SJSA1 (cell line): ENCODE measurements around the gene RAMP3. TPM values are rescaled to one million over a fixed set of nuclear protein-coding genes. Genes with fewer than 3 reads are reported as not detected.
"Not testable (repeated sequence)": the region's sequence is repeated elsewhere in the genome, so short reads cannot be mapped to it uniquely, and the experiment has no call there.

Experiments used
- DNase-seq, 2 experiments: peaks; one replicate each; pipeline ENCODE4 v3.0.0-alpha.2; 2015 to 2020; ENCODE audit warnings: low spot score in 2 of 2, low read depth in 1 of 2
- H3K27ac ChIP-seq: fragments of 250-450 bp; sonication (Bioruptor Pico); 2 replicates; pipeline ENCODE4 v1.5.1; 2020; ENCODE audit warnings: mild to moderate bottlenecking, moderate library complexity
- H3K27me3 ChIP-seq: fragments of 250-450 bp; sonication (Bioruptor Pico); replicated peaks from 2 replicates; pipeline ENCODE4 v1.5.1; 2020; ENCODE audit warnings: mild to moderate bottlenecking, moderate library complexity
- H3K36me3 ChIP-seq: fragments of 250-450 bp; sonication (Bioruptor Pico); 2 replicates; pipeline ENCODE4 v1.5.1; 2020; ENCODE audit warnings: mild to moderate bottlenecking
- H3K4me1 ChIP-seq: fragments of 250-450 bp; sonication (Bioruptor Pico); replicated peaks from 2 replicates; pipeline ENCODE4 v1.6.1; 2021; ENCODE audit warnings: mild to moderate bottlenecking
- H3K4me3 ChIP-seq: fragments of 250-450 bp; sonication (Bioruptor Pico); 2 replicates; pipeline ENCODE4 v1.5.1; 2020; ENCODE audit warnings: mild to moderate bottlenecking
- H3K9me3 ChIP-seq: fragments of 250-450 bp; sonication (Bioruptor Pico); replicated peaks from 2 replicates; pipeline ENCODE4 v1.5.1; 2020; ENCODE audit warnings: mild to moderate bottlenecking
- total RNA-seq: library from RNA; depleted of rRNA; stranded (reverse); fragments of >200 nt; shearing (Covaris generic); gene quantifications from 2 replicates; pipeline ENCODE4 v1.2.3, GENCODE V29; 2014

RAMP3 gene
- total RNA-seq, 1 experiment from 2014 or later: not detected

GRCh38 chr7:45155357-45155900 is 2.2 kb upstream of the RAMP3 start:
- no peaks in the 10 kb centered on the region for H3K36me3 ChIP-seq
- H3K27ac ChIP-seq: no peak overlapping the region
- no peak for DNase-seq
- no peak overlapping the region for H3K4me3 ChIP-seq
- H3K4me1 ChIP-seq: no peaks in the 10 kb centered on the region
- H3K27me3 ChIP-seq: peaks cover 21% of the 10 kb centered on the region
- H3K9me3 ChIP-seq: no peaks in the 10 kb centered on the region

GRCh38 chr7:45155941-45156340 is 1.6 kb upstream of the RAMP3 start:
- Histone ChIP-seq H3K27me3 (peaks cover 21% of the 10 kb centered on the region), H3K4me3 (no peak overlapping the region)

GRCh38 chr7:45156516-45157272 is 897 bp upstream of the RAMP3 start:
- H3K9me3 ChIP-seq: no peaks in the 10 kb centered on the region
- no peaks in the 10 kb centered on the region for H3K4me1 ChIP-seq
- no peak overlapping the region for H3K27ac ChIP-seq
- DNase-seq: no peak
- peaks cover 21% of the 10 kb centered on the region for H3K27me3 ChIP-seq
- no peaks in the 10 kb centered on the region for H3K36me3 ChIP-seq
- H3K4me3 ChIP-seq: no peak overlapping the region

More at GRCh38 chr7:45155941-45156340, 1.6 kb upstream of the RAMP3 start:
- DNase-seq: no peak
- no peaks in the 10 kb centered on the region for H3K9me3 ChIP-seq
- H3K27ac ChIP-seq: no peak overlapping the region
- no peaks in the 10 kb centered on the region for H3K36me3 ChIP-seq
- no peaks in the 10 kb centered on the region for H3K4me1 ChIP-seq

DNA sequence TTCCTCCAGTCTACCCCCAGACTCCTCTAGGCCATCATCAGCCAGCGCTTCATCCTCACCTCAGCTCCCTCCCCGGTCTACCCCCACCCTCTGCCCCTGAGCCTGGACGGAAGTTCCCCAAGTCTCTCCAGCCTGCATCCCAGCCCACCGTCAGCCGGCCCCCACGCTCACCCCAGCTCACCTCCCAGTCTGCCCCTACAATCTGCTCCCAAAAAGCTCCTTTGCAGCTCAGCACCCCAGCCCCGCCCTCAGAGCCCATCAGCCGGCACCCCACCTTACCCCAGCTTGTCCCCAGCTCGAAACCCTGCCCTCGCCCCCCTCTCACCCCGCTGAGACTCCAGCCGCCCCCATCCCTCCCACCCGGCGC is 322 bp upstream of the RAMP3 start:
- H3K9me3 ChIP-seq: no peaks in the 10 kb centered on the region
- H3K4me1 ChIP-seq: no peaks in the 10 kb centered on the region
- peaks cover 21% of the 10 kb centered on the region for H3K27me3 ChIP-seq

GRCh38 chr7:45158471-45158870 is 880 bp downstream of the RAMP3 start:
- no peak for DNase-seq
- H3K4me1 ChIP-seq: no peaks in the 10 kb centered on the region
- no peak overlapping the region for H3K4me3 ChIP-seq
- no peaks in the 10 kb centered on the region for H3K36me3 ChIP-seq
- H3K27ac ChIP-seq: no peak overlapping the region
- H3K27me3 ChIP-seq: peaks cover 21% of the 10 kb centered on the region
- no peaks in the 10 kb centered on the region for H3K9me3 ChIP-seq

More for the DNA sequence above, 322 bp upstream of the RAMP3 start:
- Histone ChIP-seq H3K27ac (no peak overlapping the region), H3K4me3 (no peak overlapping the region), H3K36me3 (no peaks in the 10 kb centered on the region)
- no peak for DNase-seq

DNA sequence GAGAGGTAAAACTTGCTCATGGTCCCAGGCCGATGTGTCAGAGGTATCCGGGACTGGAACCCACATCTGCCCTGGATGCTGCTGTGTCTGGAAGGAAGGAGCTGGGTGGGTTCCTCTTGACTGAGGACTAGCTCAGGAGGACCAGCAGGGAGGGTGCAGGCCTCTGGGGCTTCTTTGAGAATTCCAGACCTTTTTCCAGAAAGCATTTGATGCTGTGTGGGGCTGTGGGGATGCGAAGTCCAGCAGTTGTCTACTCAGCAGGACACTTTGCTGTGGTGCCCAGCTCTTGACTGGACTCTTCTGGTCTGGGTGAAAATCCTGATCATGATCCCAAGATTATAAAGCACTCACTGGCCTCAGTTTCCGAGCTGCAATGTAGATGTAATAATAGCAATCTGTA is 1.7 kb downstream of the RAMP3 start:
- H3K4me1 ChIP-seq: no peaks in the 10 kb centered on the region
- no peak for DNase-seq
- H3K4me3 ChIP-seq: no peak overlapping the region
- H3K36me3 ChIP-seq: no peaks in the 10 kb centered on the region
- no peaks in the 10 kb centered on the region; the same call in 1 of the 2 replicates for H3K9me3 ChIP-seq
- H3K27me3 ChIP-seq: peaks cover 21% of the 10 kb centered on the region
- no peak overlapping the region for H3K27ac ChIP-seq

DNA sequence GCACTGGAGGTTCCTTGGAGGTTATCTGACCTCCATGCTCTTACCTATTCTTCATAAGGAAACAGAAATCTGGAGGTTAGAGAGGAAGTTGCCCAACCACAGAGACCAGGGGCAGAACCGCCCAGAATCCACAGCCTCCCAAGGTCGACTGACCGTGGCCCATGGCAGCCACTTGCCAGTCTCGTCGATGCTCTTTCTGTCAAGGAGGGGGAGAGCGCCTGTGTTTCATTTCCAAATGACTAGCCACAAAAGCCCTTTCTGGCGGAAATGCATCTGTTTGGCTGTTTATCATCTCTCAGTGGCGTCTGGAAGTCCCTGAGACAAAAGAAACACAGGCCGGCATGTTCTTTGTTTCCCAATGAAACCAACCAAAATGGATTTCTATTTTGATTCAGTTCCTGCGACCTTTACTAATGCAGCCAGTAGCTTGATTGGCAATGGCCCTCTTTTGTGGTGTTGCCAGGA is 2.9 kb downstream of the RAMP3 start:
- Histone ChIP-seq H3K27ac (no peak overlapping the region), H3K4me3 (no peak overlapping the region), H3K36me3 (no peaks in the 10 kb centered on the region), H3K9me3 (peaks cover 2% of the 10 kb centered on the region; the same call in 1 of the 2 replicates), H3K27me3 (peaks cover 21% of the 10 kb centered on the region), H3K4me1 (no peaks in the 10 kb centered on the region)
- no peak for DNase-seq

GRCh38 chr7:45161138-45161537 is 3.5 kb downstream of the RAMP3 start:
- DNase-seq: no peak
- Histone ChIP-seq H3K9me3 (peaks cover 2% of the 10 kb centered on the region; the same call in 1 of the 2 replicates), H3K36me3 (no peaks in the 10 kb centered on the region), H3K4me1 (no peaks in the 10 kb centered on the region), H3K4me3 (no peak overlapping the region), H3K27me3 (peaks cover 21% of the 10 kb centered on the region), H3K27ac (no peak overlapping the region)

- H3K9me3 ChIP-seq: peaks cover 2% of the 10 kb centered on the region; the same call in 1 of the 2 replicates
- H3K36me3 ChIP-seq: no peaks in the 10 kb centered on the region
- DNase-seq: no peak
- H3K27ac ChIP-seq: no peak overlapping the region
- H3K27me3 ChIP-seq: peaks cover 18% of the 10 kb centered on the region
- no peaks in the 10 kb centered on the region for H3K4me1 ChIP-seq
- no peak overlapping the region for H3K4me3 ChIP-seq
These were observed 4.3 kb downstream of the RAMP3 start for GRCh38 chr7:45161842-45162241.

- no peak for DNase-seq
- H3K27ac ChIP-seq: no peak overlapping the region
- no peaks in the 10 kb centered on the region for H3K36me3 ChIP-seq
- H3K9me3 ChIP-seq: peaks cover 2% of the 10 kb centered on the region; the same call in 1 of the 2 replicates
- H3K4me3 ChIP-seq: no peak overlapping the region
- no peaks in the 10 kb centered on the region for H3K4me1 ChIP-seq
- H3K27me3 ChIP-seq: peaks cover 18% of the 10 kb centered on the region
These were observed 4.8 kb downstream of the RAMP3 start for GRCh38 chr7:45162311-45162845.

GRCh38 chr7:45162943-45163691 is 5.5 kb downstream of the RAMP3 start:
- Histone ChIP-seq H3K27me3 (peaks cover 13% of the 10 kb centered on the region), H3K4me3 (no peak overlapping the region), H3K27ac (no peak overlapping the region), H3K4me1 (no peaks in the 10 kb centered on the region), H3K36me3 (no peaks in the 10 kb centered on the region), H3K9me3 (peaks cover 2% of the 10 kb centered on the region; the same call in 1 of the 2 replicates)
- no peak for DNase-seq

- no peak overlapping the region for H3K4me3 ChIP-seq
- peaks cover 7% of the 10 kb centered on the region for H3K27me3 ChIP-seq
- peaks cover 2% of the 10 kb centered on the region; the same call in 1 of the 2 replicates for H3K9me3 ChIP-seq
- no peak for DNase-seq
- no peaks in the 10 kb centered on the region for H3K4me1 ChIP-seq
- no peaks in the 10 kb centered on the region for H3K36me3 ChIP-seq
- no peak overlapping the region for H3K27ac ChIP-seq
These were observed 6.1 kb downstream of the RAMP3 start for GRCh38 chr7:45163692-45164052.

- H3K27ac ChIP-seq, H3K27me3 ChIP-seq, DNase-seq, H3K9me3 ChIP-seq, H3K36me3 ChIP-seq, H3K4me1 ChIP-seq, H3K4me3 ChIP-seq: not testable (repeated sequence)
These were observed 6.7 kb downstream of the RAMP3 start for GRCh38 chr7:45164271-45164670.

DNA sequence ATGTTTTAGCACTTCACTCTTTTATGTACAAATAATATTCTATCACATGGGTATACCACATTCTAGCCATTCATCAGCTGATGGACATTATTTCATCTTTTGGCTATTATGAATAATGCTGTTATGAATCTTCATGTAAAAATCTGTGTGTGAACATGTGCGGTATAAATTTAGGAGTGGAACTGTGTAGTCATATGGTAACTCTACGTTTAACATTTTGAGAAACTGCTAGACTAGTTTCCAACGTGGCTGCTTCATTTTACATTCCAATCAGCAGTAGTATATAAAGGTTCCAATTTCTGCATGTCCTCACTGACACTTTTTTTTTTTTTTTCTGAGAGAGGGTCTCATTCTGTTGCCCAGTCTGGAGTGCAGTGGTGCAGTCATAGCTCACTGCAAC is 8.3 kb downstream of the RAMP3 start:
- no peak for DNase-seq
- Histone ChIP-seq H3K36me3 (no peaks in the 10 kb centered on the region), H3K9me3 (peaks cover 2% of the 10 kb centered on the region; the same call in 1 of the 2 replicates), H3K4me1 (no peaks in the 10 kb centered on the region), H3K4me3 (no peak overlapping the region), H3K27ac (no peak overlapping the region), H3K27me3 (no peaks in the 10 kb centered on the region)
